Measurements from ENCODE around the gene P2RX1. TPM values are rescaled to one million over a fixed set of nuclear protein-coding genes. Genes with fewer than 3 reads are reported as not detected.

Gene P2RX1
- total and polyA plus RNA-seq, 2 experiments from 2014 or later = 0.31 to 2.2 TPM

DNA sequence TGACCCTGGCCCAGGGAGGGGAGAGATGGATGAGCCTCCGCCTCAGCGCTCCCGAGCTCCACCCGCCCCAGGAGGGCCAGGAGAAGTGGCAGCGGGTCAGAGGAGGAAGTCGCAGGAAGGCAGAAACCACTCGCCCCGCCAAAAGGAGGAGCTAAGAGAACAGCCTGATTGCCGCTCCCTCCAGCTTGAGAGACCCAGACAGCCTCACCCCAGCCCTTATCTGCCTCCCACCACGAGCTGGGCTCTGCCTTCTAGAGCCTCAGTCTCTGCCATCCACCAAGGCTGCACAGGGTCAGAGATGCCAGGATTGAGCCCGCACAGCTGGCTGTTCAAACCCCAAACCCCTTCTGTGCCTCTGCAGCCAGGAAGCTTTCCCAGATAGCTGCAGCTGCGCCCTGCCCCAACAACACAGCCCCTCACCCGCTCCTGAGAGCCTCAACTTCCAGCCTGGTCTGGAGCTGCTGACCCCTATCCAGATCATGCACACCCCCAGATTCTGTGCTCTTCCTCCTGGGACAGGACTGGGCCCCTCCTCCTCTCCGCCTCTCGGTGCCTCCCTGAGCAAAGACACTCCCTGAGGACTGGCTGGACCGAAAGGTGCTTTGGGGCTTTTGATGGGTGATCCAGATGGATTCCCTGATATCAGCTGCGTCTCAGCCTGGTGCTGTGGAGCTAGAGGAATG lies 49.0 kb upstream of the P2RX1 start:
- ATAC-seq (peak; percentile 82), DNase-seq (ENCODE audit: low spot score) (peak; percentile 90)
- H3K4me3 Mint-ChIP-seq = peak overlapping the region; percentile 81
- H3K4me1 Mint-ChIP-seq = peaks cover 30% of the 10 kb centered on the region
- H3K27ac ChIP-seq (ENCODE audit: low read depth) = peak overlapping the region; percentile 66; the same call in 1 of the 2 replicates
- no peaks in the 10 kb centered on the region; the same call in 1 of the 2 replicates for H4K20me1 ChIP-seq (replicated peaks; ENCODE audit: insufficient read depth)
- peak overlapping the region; percentile 98 for H2AFZ ChIP-seq
- peaks cover 14% of the 10 kb centered on the region for H3K27me3 ChIP-seq (ENCODE audit: insufficient read depth)
- no peaks in the 10 kb centered on the region for H3K9me3 Mint-ChIP-seq
- no peaks in the 10 kb centered on the region for H3K79me2 ChIP-seq (replicated peaks; ENCODE audit: insufficient read depth)
- H3K4me2 ChIP-seq = peak overlapping the region; percentile 90
- peak overlapping the region; percentile 62 for H3K4me3 ChIP-seq
- H3K36me3 Mint-ChIP-seq (ENCODE audit: low read depth) = no peaks in the 10 kb centered on the region
- H3K4me1 ChIP-seq (ENCODE audit: insufficient read depth) = peaks cover 21% of the 10 kb centered on the region
- H3K9me2 ChIP-seq (ENCODE audit: insufficient read depth) = no peaks in the 10 kb centered on the region
- TF ChIP-seq POLR2AphosphoS5 (IDR thresholded peaks at IDR 0.05; ENCODE audit: low read depth) (peak; percentile 73), STAT1 (IDR thresholded peaks at IDR 0.05; ENCODE audit: unreplicated experiment) (no peak), ETS1 (IDR thresholded peaks at IDR 0.05) (no peak), CREB1 (CRISPR knock-in tag; IDR thresholded peaks at IDR 0.05; ENCODE audit: low read depth) (no peak)
- TF ChIP-seq, protein P1, sequence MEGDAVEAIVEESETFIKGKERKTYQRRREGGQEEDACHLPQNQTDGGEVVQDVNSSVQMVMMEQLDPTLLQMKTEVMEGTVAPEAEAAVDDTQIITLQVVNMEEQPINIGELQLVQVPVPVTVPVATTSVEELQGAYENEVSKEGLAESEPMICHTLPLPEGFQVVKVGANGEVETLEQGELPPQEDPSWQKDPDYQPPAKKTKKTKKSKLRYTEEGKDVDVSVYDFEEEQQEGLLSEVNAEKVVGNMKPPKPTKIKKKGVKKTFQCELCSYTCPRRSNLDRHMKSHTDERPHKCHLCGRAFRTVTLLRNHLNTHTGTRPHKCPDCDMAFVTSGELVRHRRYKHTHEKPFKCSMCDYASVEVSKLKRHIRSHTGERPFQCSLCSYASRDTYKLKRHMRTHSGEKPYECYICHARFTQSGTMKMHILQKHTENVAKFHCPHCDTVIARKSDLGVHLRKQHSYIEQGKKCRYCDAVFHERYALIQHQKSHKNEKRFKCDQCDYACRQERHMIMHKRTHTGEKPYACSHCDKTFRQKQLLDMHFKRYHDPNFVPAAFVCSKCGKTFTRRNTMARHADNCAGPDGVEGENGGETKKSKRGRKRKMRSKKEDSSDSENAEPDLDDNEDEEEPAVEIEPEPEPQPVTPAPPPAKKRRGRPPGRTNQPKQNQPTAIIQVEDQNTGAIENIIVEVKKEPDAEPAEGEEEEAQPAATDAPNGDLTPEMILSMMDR (conservative IDR thresholded peaks at IDR 0.05; ENCODE audit: low read depth in 2 of 2) = peak in 1 of 2 experiments; percentile 46; a peak in 2 of 4 replicates
- no peak overlapping the region; the same call in 1 of the 2 replicates for H3K27ac Mint-ChIP-seq
- H3K36me3 ChIP-seq (ENCODE audit: insufficient read depth) = no peaks in the 10 kb centered on the region
- peaks cover 38% of the 10 kb centered on the region for H3K27me3 Mint-ChIP-seq (ENCODE audit: insufficient read depth, low read depth, poor library complexity)
- H3F3A ChIP-seq (replicated peaks; ENCODE audit: low read depth) = peaks cover 12% of the 10 kb centered on the region; the same call in 1 of the 2 replicates

DNA sequence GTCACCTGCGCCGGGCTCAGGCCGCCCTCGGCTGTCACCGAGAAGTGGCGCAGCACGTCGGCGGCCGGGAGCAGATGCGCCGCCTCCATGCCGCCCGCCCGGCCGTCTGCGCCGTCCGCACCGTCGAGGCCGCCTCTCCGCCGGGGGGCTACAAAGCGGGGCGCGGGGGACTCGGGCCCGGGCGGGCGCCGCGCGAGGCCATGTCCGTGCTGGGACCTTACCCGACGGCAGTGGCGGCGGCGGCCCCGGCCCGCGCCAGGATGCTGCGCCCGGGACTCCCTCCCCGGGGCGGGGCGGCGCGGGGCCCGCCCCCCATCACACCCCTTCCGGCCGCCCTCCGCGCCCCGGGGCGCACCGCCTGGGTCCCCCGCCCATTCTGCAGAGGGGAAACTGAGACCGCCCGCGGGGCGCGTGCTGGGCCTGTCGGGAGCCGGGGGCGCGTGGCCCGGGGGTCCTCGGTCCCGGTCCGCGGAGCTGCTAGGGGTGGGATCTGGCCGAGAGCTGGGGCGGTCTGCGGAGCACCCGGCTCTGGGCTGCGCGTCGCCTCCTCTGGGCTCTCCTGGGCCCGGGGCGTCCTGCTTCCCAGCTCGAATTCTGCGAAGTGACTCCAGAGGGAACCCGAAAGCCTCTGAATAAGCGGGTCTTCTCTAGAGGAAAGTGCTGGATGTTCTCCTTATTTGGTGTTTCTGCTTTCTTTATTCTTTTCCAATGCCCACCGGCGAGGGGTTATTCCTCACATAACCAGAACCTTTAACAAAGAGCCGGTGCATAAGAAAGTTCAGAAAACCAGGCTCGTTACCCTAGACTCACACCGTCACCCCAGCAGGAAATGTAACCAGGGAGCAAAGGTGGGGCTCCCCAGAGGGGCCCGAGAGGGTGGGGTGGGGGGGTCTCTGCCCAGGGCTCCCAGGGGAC lies 48.2 kb upstream of the P2RX1 start, which contains the start of gene ATP2A3:
Gene ATP2A3 (minus strand): TSS at position 235 of the 915 bp plus-strand sequence. CDS start 146 bp downstream, at position 89.
- Mint-ChIP-seq H3K27me3 (ENCODE audit: insufficient read depth, low read depth, poor library complexity) (peaks cover 38% of the 10 kb centered on the region), H3K36me3 (ENCODE audit: low read depth) (no peaks in the 10 kb centered on the region), H3K9me3 (no peaks in the 10 kb centered on the region), H3K4me1 (peaks cover 37% of the 10 kb centered on the region), H3K27ac (no peak within 1 kb of the TSS; the same call in 1 of the 2 replicates), H3K4me3 (peak within 1 kb of the TSS; percentile 81)
- no peaks in the 10 kb centered on the region for H3K36me3 ChIP-seq (ENCODE audit: insufficient read depth)
- H4K20me1 ChIP-seq (replicated peaks; ENCODE audit: insufficient read depth) = no peaks in the 10 kb centered on the region; the same call in 1 of the 2 replicates
- H3K4me3 ChIP-seq = peak within 1 kb of the TSS; percentile 62
- no peaks in the 10 kb centered on the region for H3K79me2 ChIP-seq (replicated peaks; ENCODE audit: insufficient read depth)
- peak within 1 kb of the TSS; percentile 90 for H3K4me2 ChIP-seq
- H3K27ac ChIP-seq (ENCODE audit: low read depth) = peak within 1 kb of the TSS; percentile 66; the same call in 1 of the 2 replicates
- H2AFZ ChIP-seq = peak within 1 kb of the TSS; percentile 98
- peaks cover 26% of the 10 kb centered on the region for H3K4me1 ChIP-seq (ENCODE audit: insufficient read depth)
- peak; percentile 78 for DNase-seq (ENCODE audit: low spot score)
- H3K9me2 ChIP-seq (ENCODE audit: insufficient read depth) = no peaks in the 10 kb centered on the region
- peaks cover 12% of the 10 kb centered on the region; the same call in 1 of the 2 replicates for H3F3A ChIP-seq (replicated peaks; ENCODE audit: low read depth)
- peak; percentile 70 for ATAC-seq
- H3K27me3 ChIP-seq (ENCODE audit: insufficient read depth) = peaks cover 14% of the 10 kb centered on the region
- no peak for TF ChIP-seq CREB1 (CRISPR knock-in tag; IDR thresholded peaks at IDR 0.05; ENCODE audit: low read depth)
- no peak for TF ChIP-seq ETS1 (IDR thresholded peaks at IDR 0.05)
- no peak for TF ChIP-seq EZH2 (IDR thresholded peaks at IDR 0.05; ENCODE audit: low read depth, unreplicated experiment)
- TF ChIP-seq, protein P1 (conservative IDR thresholded peaks at IDR 0.05; ENCODE audit: low read depth in 2 of 2) = no peak
